Measurements from ENCODE around the gene ZNF680.
"Not testable (repeated sequence)": the region's sequence is repeated elsewhere in the genome, so short reads cannot be mapped to it uniquely, and the experiment has no call there.

ZNF680 gene

DNA sequence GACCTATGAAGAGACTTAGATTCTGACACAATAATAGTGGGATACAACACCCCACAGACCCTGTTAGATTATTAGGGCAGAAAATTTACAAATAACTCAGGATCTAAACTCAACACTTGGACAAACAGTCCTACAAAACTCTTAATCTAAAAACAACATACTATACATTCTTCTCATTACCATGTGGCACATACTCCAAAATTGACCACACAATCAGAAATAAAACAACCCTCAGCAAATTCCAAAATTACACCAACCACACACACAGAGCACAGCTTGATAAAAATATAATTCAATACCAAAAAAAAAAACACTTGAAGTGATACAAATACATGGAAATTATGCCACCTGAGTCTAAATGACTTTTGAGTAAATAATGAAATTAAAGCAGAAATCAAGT lies 7.8 kb downstream of the ZNF680 start:
- no peak for DNase-seq

DNA sequence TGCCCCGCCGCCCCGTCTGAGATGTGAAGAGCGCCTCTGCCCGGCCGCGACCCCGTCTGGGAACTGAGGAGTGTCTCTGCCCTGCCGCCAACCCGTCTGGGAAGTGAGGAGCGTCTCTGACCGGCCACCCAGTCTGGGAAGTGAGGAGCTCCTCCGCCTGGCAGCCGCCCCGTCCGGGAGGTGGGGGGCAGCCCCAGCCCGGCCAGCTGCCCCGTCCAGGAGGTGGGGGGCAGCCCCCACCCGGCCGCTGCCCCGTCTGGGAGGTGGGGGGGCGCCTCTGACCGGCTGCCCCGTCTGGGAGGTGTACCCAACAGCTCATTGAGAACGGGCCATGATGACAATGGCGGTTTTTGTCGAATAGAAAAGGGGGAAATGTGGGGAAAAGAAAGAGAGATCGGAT lies 8.7 kb downstream of the ZNF680 start:
- not testable (repeated sequence) for DNase-seq

GRCh38 chr7:64551375-64552142 lies 11.3 kb downstream of the ZNF680 start:
- no peak for DNase-seq

- no peak for DNase-seq
These were observed 18.9 kb downstream of the ZNF680 start for GRCh38 chr7:64544010-64544409.

DNA sequence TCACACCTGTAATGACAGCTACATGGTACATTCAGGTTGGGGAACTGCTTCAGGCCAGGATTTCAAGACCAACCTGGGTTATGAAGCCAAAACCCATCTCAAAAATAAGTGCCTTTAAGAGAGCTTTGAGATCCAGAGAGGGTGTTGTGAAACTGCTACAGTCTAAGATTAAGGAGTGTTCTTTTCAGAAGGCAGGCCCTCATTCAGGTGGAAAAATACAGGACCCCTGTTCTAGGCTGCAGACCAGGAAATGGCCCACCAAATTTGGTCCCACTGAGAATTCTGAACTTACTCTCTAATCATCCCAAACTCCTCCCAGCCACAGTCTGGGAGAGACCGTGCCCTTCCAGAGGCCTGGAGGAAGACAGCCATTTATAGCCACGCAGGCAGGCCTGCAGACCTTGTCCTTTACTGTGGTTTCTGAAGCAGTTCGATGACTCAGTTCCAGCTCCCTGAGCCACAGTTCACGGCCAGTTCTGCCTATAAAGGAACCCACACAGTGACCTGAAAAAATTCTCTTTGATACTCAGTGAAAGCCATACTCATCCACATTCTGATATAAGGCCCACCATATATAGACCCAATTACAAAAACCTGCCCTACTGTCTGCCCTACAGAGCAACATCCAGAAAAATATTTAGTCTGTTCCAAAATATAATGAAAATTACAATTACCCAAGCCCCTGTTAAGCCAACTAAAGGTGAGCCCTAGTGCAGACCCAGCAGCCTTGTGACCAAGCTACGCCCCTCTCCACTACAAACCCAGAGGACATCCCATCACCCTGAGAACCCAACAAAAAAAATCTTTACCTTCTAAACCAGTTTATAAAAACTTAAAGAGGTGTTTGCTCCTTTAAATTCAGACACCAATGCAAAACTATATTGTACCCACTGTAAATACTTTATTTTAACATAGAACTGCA lies 21.2 kb downstream of the ZNF680 start:
- DNase-seq = no peak

DNA sequence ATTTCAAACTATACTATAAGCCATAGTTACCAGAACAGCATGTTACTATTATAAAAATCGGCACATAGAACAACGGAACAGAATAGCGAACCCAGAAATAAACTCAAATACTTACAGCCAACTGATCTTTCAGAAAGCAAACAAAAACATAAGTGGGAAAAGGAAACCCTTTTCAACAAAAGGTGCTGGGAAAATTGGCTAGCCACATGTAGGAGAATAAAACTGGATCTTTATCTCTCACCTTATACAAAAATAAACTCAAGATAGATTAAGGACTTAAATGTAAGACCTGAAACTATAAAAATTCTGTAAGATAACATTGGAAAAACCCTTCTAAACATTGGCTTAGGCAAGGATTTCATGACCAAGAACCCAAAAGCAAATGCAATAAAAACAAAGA lies 29.1 kb downstream of the ZNF680 start:
- no peak for DNase-seq

DNA sequence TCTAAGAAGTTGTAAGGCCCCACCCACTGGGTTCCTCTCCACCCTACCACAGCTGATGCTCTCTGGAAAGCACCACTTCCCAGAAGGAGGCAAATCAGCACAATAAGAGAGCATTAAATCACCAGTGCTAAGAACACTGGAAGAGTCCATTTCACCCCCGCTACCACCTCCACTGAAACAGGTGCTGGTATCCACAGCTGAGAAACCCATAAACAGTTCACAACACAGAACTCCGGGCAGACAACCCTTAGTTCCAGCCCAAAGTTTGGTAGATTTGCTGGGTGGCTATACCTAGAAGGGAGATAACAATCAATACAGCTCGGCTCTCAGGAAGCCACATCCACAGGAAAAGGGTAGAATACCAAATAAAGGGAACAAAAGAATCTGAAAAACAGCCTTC lies 34.1 kb downstream of the ZNF680 start:
- no peak for DNase-seq

GRCh38 chr7:64521409-64521984 lies 41.4 kb downstream of the ZNF680 start:
- no peak for DNase-seq

DNA sequence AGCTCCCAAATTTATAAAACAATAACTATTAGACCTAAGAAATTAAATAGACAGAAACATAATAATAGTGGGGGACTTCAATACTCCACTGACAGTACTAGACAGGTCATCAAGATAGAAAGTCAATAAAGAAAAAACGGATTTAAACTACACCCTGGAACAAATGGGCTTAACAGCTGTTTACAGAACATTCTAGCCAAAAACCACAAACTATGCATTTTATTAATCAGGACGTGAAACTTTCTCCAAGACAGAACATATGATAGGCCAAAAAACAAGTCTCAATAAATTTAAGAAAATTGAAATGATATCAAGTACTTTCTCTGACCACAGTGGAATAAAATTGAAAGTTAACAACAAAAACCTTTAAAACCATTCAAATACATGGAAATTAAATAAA lies 46.4 kb downstream of the ZNF680 start:
- no peak for DNase-seq

DNA sequence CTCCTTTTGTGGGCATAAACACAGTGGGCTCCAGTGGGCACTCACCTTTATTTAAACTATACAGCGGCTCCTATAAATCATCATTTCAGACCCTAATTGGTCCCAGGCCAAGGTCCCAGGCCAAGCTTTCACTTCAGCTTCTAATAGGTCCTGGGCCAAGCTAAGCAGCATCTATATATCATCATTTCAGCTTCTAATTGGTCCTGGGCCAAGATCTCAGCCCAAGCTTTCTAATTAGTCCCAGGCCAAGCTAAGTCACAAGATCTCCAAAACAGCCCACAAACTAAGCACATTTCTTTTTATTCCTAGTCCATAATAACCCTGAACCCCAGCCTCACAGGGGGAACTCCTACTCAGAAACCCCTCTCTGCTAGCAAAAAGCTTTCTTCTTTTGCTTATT lies 47.1 kb downstream of the ZNF680 start:
- DNase-seq = no peak

- DNase-seq = no peak
These were observed 47.5 kb downstream of the ZNF680 start for GRCh38 chr7:64515330-64515729.

DNA sequence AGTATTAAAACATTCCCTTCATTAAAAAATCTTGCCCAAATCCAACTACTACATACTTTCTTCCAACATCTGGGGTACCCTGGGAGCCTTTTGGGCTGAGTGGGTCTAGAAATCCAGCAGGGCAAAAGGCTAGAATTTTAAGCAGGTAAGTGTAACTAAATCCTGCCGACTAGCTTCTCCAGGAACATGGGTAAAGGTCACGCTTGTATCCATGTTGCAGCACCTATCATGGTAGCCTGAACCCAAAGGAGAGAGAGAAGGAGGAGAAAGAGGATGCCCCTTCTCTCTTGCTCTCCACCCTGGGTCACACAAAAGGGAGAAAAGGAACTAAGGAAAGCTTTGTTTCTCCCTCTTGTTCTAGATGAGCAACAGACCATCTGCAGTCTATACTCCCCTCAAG lies 53.3 kb downstream of the ZNF680 start:
- no peak for DNase-seq

DNA sequence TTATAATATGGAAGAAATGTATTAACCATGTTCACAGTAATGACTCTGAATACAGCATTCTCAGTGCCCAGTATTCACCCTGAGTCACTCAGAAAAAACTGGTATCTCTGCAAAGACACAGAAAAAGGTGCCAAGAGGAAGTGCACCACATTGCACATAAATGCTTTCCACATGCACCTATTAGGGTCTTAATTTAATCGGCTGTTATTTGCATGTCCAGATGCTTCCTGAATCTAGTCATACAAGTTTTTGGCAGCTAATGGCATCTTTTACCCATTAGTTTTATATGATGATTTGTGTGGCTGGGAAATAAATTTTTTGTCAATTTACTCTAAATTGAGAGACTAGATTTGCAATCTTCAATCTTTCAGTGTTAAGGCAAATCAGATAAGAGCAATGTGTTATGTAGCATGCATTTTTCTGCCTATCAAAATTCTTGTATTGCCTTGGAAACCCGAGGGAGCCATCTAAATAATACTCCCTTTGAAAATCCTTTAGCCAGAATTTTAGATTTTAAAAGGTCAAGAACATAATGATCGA lies 58.2 kb downstream of the ZNF680 start:
- DNase-seq = no peak

- DNase-seq = no peak
These were observed 64.6 kb downstream of the ZNF680 start for GRCh38 chr7:64498270-64498669.

DNA sequence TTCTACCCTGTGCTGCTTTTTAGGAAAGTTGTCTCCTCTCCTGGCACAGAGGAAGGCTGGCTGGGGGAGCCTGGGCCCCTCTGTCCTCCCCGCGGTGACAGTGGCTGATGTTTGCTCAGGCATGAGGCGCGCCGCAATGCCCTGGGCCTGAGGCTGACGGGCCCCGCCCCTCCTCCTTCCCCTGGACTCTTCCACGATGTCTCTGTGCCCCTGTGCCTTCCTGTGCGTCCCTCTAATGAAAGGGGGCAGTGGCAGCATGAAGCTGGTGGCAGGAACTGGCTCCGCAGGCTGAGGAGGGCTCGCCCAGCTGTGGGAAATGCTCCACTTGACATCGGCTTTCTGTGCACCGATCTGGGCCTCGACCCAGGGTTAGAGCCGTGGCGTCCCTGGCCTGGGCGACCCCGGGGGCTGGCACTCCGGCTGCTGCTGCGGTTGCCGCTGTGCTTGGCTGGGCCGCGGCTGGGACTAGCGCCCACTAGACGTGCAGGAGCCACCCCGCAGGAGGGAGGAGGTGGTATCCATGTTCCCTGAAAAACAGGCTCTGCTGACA lies 67.9 kb downstream of the ZNF680 start:
- no peak for DNase-seq

GRCh38 chr7:64485623-64486022 lies 77.2 kb downstream of the ZNF680 start:
- no peak for DNase-seq
